Fibroblast of pulmonary artery (primary cell): Measurements from ENCODE around the gene ABAT.

Experiments used
- DNase-seq: peaks from one replicate; pipeline ENCODE4 v3.0.0-alpha.2; 2010; ENCODE audit warnings: low read depth
- H3K4me3 ChIP-seq: replicated peaks from 2 replicates; pipeline ENCODE4 v1.5.1; 2011; ENCODE audit warnings: low read depth, mild to moderate bottlenecking, control low read depth, low read length, moderate library complexity
- TF ChIP-seq, protein P1 (sequence below): IDR thresholded peaks from 2 replicates; pipeline ENCODE4 v1.5.1; 2011; ENCODE audit warnings: mild to moderate bottlenecking, control low read depth, low read length, inconsistent platforms; ENCODE audit errors: missing control alignments

Gene ABAT

DNA sequence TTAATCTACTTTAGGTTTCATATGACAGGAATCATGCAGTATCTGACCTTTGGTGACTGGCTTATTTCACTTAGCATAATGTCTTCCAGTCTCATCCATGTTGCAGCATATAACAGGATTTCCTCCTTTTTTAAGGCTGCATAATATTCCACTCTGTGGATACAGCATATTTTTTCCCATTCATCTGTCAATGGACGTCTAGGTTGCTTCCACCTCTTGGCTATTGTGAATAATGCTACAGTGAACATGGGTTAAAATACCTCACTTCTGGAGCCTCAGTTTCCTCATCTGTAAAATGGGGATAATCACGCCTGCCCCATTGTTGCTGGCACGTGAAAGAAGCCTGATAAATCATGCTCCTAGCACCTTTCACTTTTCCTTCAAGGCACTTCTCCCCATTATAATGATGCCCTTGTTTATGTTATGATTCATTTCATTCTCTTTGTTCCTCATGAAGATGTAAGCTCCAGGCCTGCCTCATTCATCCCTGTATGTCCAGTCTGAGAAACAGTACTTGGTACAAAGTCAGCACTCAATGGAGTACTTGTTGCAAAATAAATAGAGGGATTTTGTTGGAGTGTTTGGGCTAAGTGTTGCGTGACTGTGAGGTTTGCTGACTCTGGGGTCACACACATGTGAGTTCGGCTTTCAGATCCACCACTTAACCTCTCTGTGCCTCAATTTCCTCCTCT is 59.6 kb downstream of the ABAT start:
- TF ChIP-seq, protein P1, sequence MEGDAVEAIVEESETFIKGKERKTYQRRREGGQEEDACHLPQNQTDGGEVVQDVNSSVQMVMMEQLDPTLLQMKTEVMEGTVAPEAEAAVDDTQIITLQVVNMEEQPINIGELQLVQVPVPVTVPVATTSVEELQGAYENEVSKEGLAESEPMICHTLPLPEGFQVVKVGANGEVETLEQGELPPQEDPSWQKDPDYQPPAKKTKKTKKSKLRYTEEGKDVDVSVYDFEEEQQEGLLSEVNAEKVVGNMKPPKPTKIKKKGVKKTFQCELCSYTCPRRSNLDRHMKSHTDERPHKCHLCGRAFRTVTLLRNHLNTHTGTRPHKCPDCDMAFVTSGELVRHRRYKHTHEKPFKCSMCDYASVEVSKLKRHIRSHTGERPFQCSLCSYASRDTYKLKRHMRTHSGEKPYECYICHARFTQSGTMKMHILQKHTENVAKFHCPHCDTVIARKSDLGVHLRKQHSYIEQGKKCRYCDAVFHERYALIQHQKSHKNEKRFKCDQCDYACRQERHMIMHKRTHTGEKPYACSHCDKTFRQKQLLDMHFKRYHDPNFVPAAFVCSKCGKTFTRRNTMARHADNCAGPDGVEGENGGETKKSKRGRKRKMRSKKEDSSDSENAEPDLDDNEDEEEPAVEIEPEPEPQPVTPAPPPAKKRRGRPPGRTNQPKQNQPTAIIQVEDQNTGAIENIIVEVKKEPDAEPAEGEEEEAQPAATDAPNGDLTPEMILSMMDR: no peak
- no peak for DNase-seq
- no peak overlapping the region for H3K4me3 ChIP-seq

DNA sequence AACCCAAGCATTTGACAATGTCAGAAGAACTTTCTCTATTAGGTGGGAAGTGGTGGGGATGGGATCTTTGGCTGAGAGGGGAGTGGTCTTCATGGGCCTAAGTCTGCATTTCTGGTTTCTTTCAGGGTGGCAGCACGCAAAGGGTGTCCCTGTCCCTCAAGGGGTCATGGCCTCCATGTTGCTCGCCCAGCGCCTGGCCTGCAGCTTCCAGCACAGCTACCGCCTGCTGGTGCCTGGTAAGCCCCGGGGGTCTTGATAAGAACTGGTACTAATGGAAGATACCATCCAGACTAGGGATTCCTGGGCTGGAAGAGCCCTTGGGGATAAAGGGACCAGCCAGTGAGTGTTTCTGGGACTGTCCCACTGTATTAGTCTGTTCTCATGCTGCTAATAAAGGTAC is 61.2 kb downstream of the ABAT start:
- TF ChIP-seq, protein P1: no peak
- H3K4me3 ChIP-seq: no peak overlapping the region
- no peak for DNase-seq

- TF ChIP-seq, protein P1: no peak
- DNase-seq: no peak
- H3K4me3 ChIP-seq: no peak overlapping the region
Observed at GRCh38 chr16:8736123-8736668, 61.8 kb downstream of the ABAT start.

DNA sequence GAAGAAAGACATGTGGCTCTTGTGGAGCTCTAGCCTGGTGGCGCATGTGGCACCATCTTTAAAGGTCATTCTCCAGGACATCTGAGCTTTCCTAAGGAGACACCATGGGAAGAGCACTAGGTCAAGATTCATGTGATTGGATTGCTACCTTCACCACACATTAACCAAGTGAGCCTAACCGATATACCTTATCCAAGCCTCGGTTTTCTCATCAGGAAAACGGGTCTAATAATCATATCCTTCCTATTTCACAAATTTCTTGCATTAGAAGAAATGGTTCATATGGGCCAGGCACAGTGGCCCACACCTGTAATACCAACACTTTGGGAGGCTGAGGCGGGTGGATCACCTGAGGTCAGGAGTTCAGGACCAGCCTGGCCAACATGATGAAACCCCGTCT is 64.7 kb downstream of the ABAT start:
- no peak overlapping the region for H3K4me3 ChIP-seq
- DNase-seq: no peak
- TF ChIP-seq, protein P1: no peak

DNA sequence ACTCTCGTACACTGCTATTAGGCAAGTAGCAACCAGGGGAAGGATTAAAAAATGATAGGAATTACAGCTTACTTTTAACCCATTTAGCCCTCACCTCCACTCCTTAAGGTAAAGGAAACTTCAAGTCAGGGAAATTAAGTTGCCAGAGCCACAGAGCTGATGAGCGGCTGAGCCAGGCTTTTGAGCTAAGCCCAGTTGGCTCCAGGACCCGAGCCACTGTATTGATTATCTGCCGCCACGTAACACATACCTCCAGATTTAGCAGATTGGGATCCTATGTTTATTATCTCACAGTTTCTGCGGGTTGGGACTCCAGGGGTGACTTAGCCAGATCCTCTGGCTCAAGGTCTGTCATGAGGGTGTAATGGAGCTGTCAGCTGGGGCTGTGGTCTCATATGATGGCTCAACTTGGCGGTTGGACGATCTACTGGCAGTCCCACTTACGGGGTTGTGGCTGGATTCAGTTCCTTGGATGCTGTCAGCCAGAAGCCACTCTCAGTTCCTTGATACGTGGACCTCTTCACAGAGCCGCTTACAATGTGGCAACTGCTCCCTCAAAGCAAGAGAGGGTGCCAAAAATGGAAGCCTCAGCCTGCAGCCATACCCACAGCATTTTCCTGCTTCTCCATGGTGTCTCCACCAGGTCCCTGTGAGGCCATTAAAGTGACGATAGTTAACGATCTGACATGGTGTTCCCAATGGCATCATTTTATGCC is 65.7 kb downstream of the ABAT start:
- H3K4me3 ChIP-seq: no peak overlapping the region
- DNase-seq: no peak
- TF ChIP-seq, protein P1: no peak

GRCh38 chr16:8740775-8741355 is 66.4 kb downstream of the ABAT start:
- DNase-seq: no peak
- no peak overlapping the region for H3K4me3 ChIP-seq
- TF ChIP-seq, protein P1: no peak
